PC-9 (cell line): ENCODE measurements around the gene POLD3. TPM values are rescaled to one million over a fixed set of nuclear protein-coding genes. Genes with fewer than 3 reads are reported as not detected.

Experiments used
- BruUV-seq: library from RNA; stranded (reverse); fragments of 400-500 nt; replicated peaks from 2 replicates; lab custom pipeline; 2021; lab: Mats Ljungman, UMichigan
- CTCF ChIA-PET: fragments of 300-600 bp; sonication (Branson Sonifier 250); formaldehyde crosslinking; loops from one replicate; lab custom pipeline; 2022; ENCODE audit warnings: antibody characterized with exemption; lab: Charles Lee
- POLR2A ChIA-PET: fragments of 300-600 bp; sonication (Branson Sonifier 250); formaldehyde crosslinking; loops from one replicate; lab custom pipeline; 2022; ENCODE audit warnings: antibody characterized with exemption; ENCODE audit not compliant: unreplicated experiment; lab: Charles Lee
- DNase-seq, 2 experiments: peaks; one replicate each; pipeline versions ENCODE4 v3.0.0 to v3.0.0-alpha.2; 2015 to 2022; ENCODE audit warnings: mixed read lengths in 1 of 2
- H2AFZ ChIP-seq: fragments of 200-600 bp; sonication (generic); 2 replicates; pipeline ENCODE4 v1.8.1; 2017; ENCODE audit warnings: antibody characterized with exemption
- H3F3A ChIP-seq: fragments of 200-600 bp; sonication (generic); 2 replicates; pipeline ENCODE4 v1.8.1; 2017; ENCODE audit warnings: antibody characterized with exemption, mild to moderate bottlenecking, low read depth; ENCODE audit not compliant: insufficient read depth
- H3K27ac ChIP-seq: fragments of 200-600 bp; sonication (generic); 2 replicates; pipeline ENCODE4 v1.6.1; 2016; ENCODE audit warnings: mixed run types
- H3K27me3 ChIP-seq: fragments of 200-600 bp; sonication (generic); 2 replicates; pipeline ENCODE4 v1.6.1; 2016; ENCODE audit warnings: low read depth, mixed run types; ENCODE audit not compliant: insufficient read depth
- H3K36me3 ChIP-seq: fragments of 200-600 bp; sonication (generic); 2 replicates; pipeline ENCODE4 v1.6.1; 2016; ENCODE audit warnings: low read depth, mixed run types
- H3K4me1 ChIP-seq: fragments of 200-600 bp; sonication (generic); replicated peaks from 2 replicates; pipeline ENCODE4 v1.6.1; 2016; ENCODE audit warnings: mixed run types; ENCODE audit not compliant: insufficient read depth
- H3K4me2 ChIP-seq: fragments of 200-600 bp; sonication (generic); 2 replicates; pipeline ENCODE4 v1.6.1; 2017; ENCODE audit warnings: mixed run types
- H3K4me3 ChIP-seq: fragments of 200-600 bp; sonication (generic); 2 replicates; pipeline ENCODE4 v1.6.1; 2016; ENCODE audit warnings: mixed run types
- H3K79me2 ChIP-seq: fragments of 200-600 bp; sonication (generic); 2 replicates; pipeline ENCODE4 v1.6.1; 2017; ENCODE audit warnings: low read depth, mixed run types
- H3K9me2 ChIP-seq: fragments of 200-600 bp; sonication (generic); 2 replicates; pipeline ENCODE4 v1.8.1; 2017; ENCODE audit warnings: mild to moderate bottlenecking; ENCODE audit not compliant: insufficient read depth
- H3K9me3 ChIP-seq: fragments of 200-600 bp; sonication (generic); 2 replicates; pipeline ENCODE4 v1.8.1; 2016; ENCODE audit warnings: low read depth; ENCODE audit not compliant: insufficient read depth
- H4K20me1 ChIP-seq: fragments of 200-600 bp; sonication (generic); 2 replicates; pipeline ENCODE4 v1.8.1; 2017; ENCODE audit not compliant: insufficient read depth
- CTCF ChIP-seq: fragments of 200-600 bp; sonication (generic); conservative IDR thresholded peaks from 2 replicates; pipeline ENCODE4 v1.6.1; 2017; ENCODE audit warnings: mixed run types, antibody characterized with exemption, mild to moderate bottlenecking, moderate library complexity
- EZH2 ChIP-seq: fragments of 200-600 bp; sonication (generic); IDR thresholded peaks from 2 replicates; pipeline ENCODE4 v1.8.0; 2017; ENCODE audit warnings: antibody characterized with exemption, low read depth
- intact Hi-C: fragments of 100-400 bp; cut with micrococcal nuclease; formaldehyde crosslinking; loops from one replicate; pipeline ENCODE4 v1.10.0; 2022; ENCODE audit not compliant: unreplicated experiment
- total RNA-seq: library from RNA; stranded (reverse); gene quantifications from 2 replicates; pipeline ENCODE4 v1.2.3, GENCODE V29; 2021

Gene POLD3
- total RNA-seq, 1 experiment from 2014 or later, result 44.1 TPM

- Histone ChIP-seq H2AFZ (no peak overlapping the region), H4K20me1 (no peaks in the 10 kb centered on the region), H3K79me2 (no peaks in the 10 kb centered on the region), H3K27me3 (no peaks in the 10 kb centered on the region), H3K4me2 (no peak overlapping the region), H3K27ac (no peak overlapping the region), H3K9me3 (no peaks in the 10 kb centered on the region), H3K4me3 (no peak overlapping the region), H3F3A (peaks cover 6% of the 10 kb centered on the region; the same call in 1 of the 2 replicates), H3K36me3 (no peaks in the 10 kb centered on the region), H3K4me1 (0 out of 2 replicates have a peak, but pooled peaks cover 7% of the 10 kb centered on the region), H3K9me2 (no peaks in the 10 kb centered on the region)
- intact Hi-C loops, result no loop called here
- BruUV-seq, result no TSS peak
- no peak for TF ChIP-seq CTCF
- no peak for TF ChIP-seq EZH2
- ChIA-PET CTCF (no interaction called here), POLR2A (no interaction called here)
- DNase-seq, result no peak
Observed at GRCh38 chr11:74687237-74688023, 95.0 kb downstream of the POLD3 start.

- TF ChIP-seq EZH2, result no peak
- TF ChIP-seq CTCF, result no peak
- ChIA-PET CTCF (interaction anchor here (0.9 kb wide), 1 partner anchor 13 kb away, joined by 5 read pairs; no protein-coding TSS in a partner anchor), POLR2A (no interaction called here)
- Histone ChIP-seq H3F3A (peaks cover 22% of the 10 kb centered on the region), H3K27ac (no peak overlapping the region), H3K9me3 (no peaks in the 10 kb centered on the region), H3K9me2 (no peaks in the 10 kb centered on the region), H4K20me1 (no peaks in the 10 kb centered on the region), H3K36me3 (no peaks in the 10 kb centered on the region), H3K27me3 (no peaks in the 10 kb centered on the region), H3K4me1 (peaks cover 27% of the 10 kb centered on the region), H2AFZ (no peak overlapping the region), H3K4me2 (no peak overlapping the region), H3K4me3 (no peak overlapping the region), H3K79me2 (no peaks in the 10 kb centered on the region)
- DNase-seq, result no peak
- BruUV-seq, result no TSS peak
- intact Hi-C loops, result no loop called here
Observed at GRCh38 chr11:74689666-74690065, 97.3 kb downstream of the POLD3 start.

- no TSS peak for BruUV-seq
- Histone ChIP-seq H3K36me3 (no peaks in the 10 kb centered on the region), H3K9me3 (no peaks in the 10 kb centered on the region), H3K4me2 (no peak overlapping the region), H3F3A (peaks cover 24% of the 10 kb centered on the region), H3K9me2 (no peaks in the 10 kb centered on the region), H4K20me1 (no peaks in the 10 kb centered on the region), H3K4me3 (no peak overlapping the region), H3K27ac (no peak overlapping the region), H3K79me2 (no peaks in the 10 kb centered on the region), H3K27me3 (no peaks in the 10 kb centered on the region), H3K4me1 (peaks cover 32% of the 10 kb centered on the region), H2AFZ (no peak overlapping the region)
- DNase-seq, result no peak
- ChIA-PET CTCF (no interaction called here), POLR2A (no interaction called here)
- intact Hi-C loops, result no loop called here
- TF ChIP-seq CTCF, result no peak
- TF ChIP-seq EZH2, result no peak
Observed at GRCh38 chr11:74691755-74692154, 99.4 kb downstream of the POLD3 start.

Other genes with a start within 250 kb of the POLD3 start
- gene PGM2L1, start 194.1 kb upstream of the POLD3 start, total RNA-seq, result 7.3 and 7.8 TPM in 2 replicates
- gene KCNE3, start 125.0 kb upstream of the POLD3 start, total RNA-seq, result 0.28 and 0.52 TPM in 2 replicates
- 5.8 and 6.8 TPM in 2 replicates for gene LIPT2, start 98.9 kb upstream of the POLD3 start, total RNA-seq
- not detected in 2 replicates for gene CHRDL2, start 138.8 kb downstream of the POLD3 start, total RNA-seq
- 30.8 and 36.5 TPM in 2 replicates for gene RNF169, start 156.3 kb downstream of the POLD3 start, total RNA-seq